Measurements from ENCODE around the gene WDR33.

Gene WDR33

DNA sequence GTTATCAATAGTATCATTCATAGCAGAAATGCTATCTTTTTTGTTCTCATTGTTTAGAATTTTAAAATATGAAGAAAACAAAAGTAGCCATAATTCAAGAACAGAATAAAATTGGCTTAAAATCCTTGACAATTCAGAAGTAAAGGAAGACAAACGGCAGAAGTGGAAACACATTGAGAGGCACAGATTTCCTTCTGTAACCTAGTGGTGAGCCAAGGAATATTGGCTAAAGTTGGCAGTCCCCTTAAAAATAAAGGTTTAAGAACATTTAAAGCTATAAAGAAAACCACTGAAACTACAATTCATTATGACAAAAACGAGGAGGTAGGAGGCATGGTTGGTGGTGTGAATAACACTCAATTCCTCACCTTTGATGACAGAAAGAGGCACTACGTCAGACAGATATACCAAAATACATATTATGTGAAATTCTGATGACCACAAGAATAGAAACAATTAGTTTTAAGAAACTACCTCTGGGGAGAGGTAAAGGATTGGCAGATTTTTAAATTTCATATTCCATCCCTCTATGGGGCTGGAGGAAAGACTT, 67.4 kb downstream of the WDR33 start:
- DNase-seq (ENCODE audit: insufficient read length, low spot score) (no peak), FAIRE-seq (no peak)
- TF ChIP-seq POLR2A (IDR thresholded peaks at IDR 0.05; ENCODE audit: low read depth, low read length) (no peak), SPI1 (IDR thresholded peaks at IDR 0.05; ENCODE audit: low read depth, low read length) (no peak), POU2F2 (IDR thresholded peaks at IDR 0.05; ENCODE audit: low read depth, low read length) (no peak), PAX5 (IDR thresholded peaks at IDR 0.05; ENCODE audit: insufficient read depth, low read length, severe bottlenecking) (no peak)

DNA sequence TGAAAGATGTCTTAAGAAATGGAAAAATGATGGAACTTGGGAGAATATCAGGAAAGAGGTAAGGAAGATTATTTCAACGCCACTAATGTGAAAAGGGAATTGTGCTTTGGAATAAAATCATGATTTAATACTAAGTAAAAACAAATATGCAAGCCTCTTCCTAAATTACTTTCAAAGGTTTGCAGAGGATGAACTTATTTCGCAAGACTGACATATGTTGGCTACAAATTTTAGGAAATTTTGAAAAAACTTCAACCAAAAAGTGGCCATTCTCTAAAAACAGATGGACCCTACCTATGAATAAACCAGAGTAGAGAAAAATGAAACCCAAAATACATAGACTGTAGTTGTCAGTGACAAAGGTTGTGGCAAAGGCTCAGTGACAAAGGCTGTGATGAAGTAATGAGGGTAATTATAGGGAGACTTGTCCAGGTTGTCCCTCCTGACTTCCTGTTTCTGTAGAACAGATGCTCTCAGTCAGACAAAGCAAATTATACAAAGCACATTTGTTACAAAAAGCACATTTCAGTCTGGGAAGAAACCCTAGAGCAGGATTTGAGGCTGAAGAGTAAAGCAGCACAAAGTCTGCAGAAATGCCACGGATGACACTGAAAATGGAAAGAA, 70.2 kb downstream of the WDR33 start:
- FAIRE-seq = peak; percentile 20
- DNase-seq (ENCODE audit: insufficient read length, low spot score) = no peak
- no peak for TF ChIP-seq POU2F2 (IDR thresholded peaks at IDR 0.05; ENCODE audit: low read depth, low read length)
- peak; percentile 84 for TF ChIP-seq SPI1 (IDR thresholded peaks at IDR 0.05; ENCODE audit: low read depth, low read length)

DNA sequence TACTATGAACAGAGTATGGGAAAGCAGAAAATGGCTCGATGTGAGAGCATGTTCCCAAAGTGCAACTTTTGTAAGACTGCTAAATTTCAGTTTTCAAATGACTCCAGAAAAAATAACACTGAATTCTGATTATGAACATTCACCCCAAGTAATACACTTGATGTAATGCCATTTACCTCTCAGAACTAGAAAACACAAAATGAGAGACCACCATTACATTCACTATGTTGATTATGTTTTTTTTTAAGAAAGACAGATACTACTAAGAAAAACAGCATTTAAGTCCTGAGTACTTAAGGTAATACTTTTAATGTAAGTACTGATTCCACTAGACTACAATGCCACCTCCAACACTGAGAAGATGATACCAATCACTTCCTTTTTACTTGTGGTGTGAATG, 71.2 kb downstream of the WDR33 start:
- TF ChIP-seq PAX5 (IDR thresholded peaks at IDR 0.05; ENCODE audit: insufficient read depth, low read length, severe bottlenecking) (no peak), POU2F2 (IDR thresholded peaks at IDR 0.05; ENCODE audit: low read depth, low read length) (no peak), TAF1 (IDR thresholded peaks at IDR 0.05; ENCODE audit: low read depth, low read length) (no peak), POLR2AphosphoS5 (IDR thresholded peaks at IDR 0.05; ENCODE audit: low read depth, low read length) (no peak), POLR2A (IDR thresholded peaks at IDR 0.05; ENCODE audit: low read depth, low read length) (no peak), SPI1 (IDR thresholded peaks at IDR 0.05; ENCODE audit: low read depth, low read length) (no peak)
- DNase-seq (ENCODE audit: insufficient read length, low spot score) = no peak
- FAIRE-seq = no peak

DNA sequence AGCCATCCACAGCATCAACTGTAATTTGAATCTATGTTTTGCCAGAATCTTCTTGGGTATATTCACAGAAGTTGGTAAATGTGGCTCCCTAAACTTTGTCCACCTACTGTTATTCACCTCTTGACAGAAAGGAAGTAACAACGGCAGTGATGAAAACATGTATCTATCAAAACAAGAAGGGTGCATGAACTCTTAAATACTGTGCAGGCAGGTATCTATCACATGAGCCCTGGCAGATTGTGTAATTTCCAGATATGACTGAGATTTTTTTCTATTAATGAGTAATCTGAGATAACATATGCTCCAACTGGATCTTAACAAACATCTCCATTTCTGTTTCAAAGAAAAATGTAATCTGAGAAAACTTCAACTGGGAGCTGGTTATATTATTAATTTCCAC, 73.1 kb downstream of the WDR33 start:
- FAIRE-seq = no peak
- no peak for TF ChIP-seq POU2F2 (IDR thresholded peaks at IDR 0.05; ENCODE audit: low read depth, low read length)
- no peak for TF ChIP-seq POLR2AphosphoS5 (IDR thresholded peaks at IDR 0.05; ENCODE audit: low read depth, low read length)
- 0 out of 2 replicates have a peak, but pooled peaks have one; percentile 16 for TF ChIP-seq SPI1 (IDR thresholded peaks at IDR 0.05; ENCODE audit: low read depth, low read length)

DNA sequence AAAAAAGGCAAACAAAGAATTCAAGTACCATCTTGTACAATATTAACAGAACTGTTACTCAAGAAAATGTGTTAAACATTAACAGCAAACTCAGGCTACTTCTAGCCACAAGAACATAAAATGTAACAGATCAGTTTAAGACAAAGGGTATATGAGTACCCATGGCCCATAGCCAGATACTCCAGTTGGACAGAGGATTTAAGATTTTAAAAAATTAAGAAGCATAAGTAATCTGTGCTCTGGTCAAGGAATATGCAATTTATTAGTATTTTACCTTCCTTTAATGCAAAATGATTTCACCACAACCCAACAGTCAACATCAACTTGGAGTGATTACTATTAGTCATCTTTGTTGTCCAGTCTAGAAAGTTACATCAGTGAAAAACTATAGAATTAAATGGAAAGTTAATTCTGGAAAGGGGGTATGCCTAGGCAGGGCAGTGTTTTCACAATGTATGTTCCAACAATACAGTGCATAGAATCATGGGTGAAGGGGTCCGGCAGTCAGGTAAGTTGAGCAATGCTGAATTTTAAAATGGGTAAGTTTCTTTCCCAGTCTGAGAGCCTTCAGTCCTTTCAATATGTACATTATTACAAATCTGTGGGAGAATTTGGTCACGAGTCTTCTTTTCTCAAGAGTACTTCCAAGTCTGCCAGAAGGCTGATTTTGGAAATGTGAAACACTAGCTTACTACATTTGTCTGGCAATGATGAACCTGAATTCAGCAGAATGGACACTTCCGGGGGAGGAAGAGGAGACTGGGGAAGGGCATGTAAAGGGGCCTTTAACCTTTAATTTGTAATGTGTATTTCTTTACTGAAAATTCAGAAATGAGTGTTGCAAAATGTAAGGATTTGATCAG, 75.2 kb downstream of the WDR33 start:
- FAIRE-seq (no peak), DNase-seq (ENCODE audit: insufficient read length, low spot score) (no peak)
- TF ChIP-seq TAF1 (IDR thresholded peaks at IDR 0.05; ENCODE audit: low read depth, low read length) (no peak), POU2F2 (IDR thresholded peaks at IDR 0.05; ENCODE audit: low read depth, low read length) (no peak), SPI1 (IDR thresholded peaks at IDR 0.05; ENCODE audit: low read depth, low read length) (no peak), POLR2AphosphoS5 (IDR thresholded peaks at IDR 0.05; ENCODE audit: low read depth, low read length) (no peak), POLR2A (IDR thresholded peaks at IDR 0.05; ENCODE audit: low read depth, low read length) (no peak), PAX5 (IDR thresholded peaks at IDR 0.05; ENCODE audit: insufficient read depth, low read length, severe bottlenecking) (no peak)

More for the DNA sequence above, 73.1 kb downstream of the WDR33 start:
- DNase-seq (ENCODE audit: insufficient read length, low spot score) = no peak

DNA sequence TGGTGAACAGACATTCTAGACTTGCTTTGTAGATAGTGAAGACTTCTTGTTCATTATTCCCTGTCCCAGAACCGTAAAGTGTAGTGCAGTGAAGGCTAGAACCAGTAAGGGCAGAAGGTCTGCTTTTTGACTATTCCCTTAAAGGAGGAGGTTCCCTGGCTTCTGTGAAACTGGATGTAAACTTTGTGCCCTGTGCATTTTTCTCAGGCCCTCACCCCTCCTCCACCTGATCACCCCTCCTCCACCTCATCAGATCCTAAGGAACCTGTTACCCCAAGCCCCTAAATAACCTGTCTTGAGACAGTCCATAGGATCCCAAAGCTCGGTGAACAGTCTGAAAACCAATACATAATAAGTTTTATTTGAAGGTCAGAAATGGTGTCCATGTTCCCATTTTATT, 75.9 kb downstream of the WDR33 start:
- DNase-seq (ENCODE audit: insufficient read length, low spot score) (no peak), FAIRE-seq (no peak)
- TF ChIP-seq POU2F2 (IDR thresholded peaks at IDR 0.05; ENCODE audit: low read depth, low read length) (no peak), POLR2AphosphoS5 (IDR thresholded peaks at IDR 0.05; ENCODE audit: low read depth, low read length) (no peak), TAF1 (IDR thresholded peaks at IDR 0.05; ENCODE audit: low read depth, low read length) (no peak), POLR2A (IDR thresholded peaks at IDR 0.05; ENCODE audit: low read depth, low read length) (no peak), SPI1 (IDR thresholded peaks at IDR 0.05; ENCODE audit: low read depth, low read length) (no peak), PAX5 (IDR thresholded peaks at IDR 0.05; ENCODE audit: insufficient read depth, low read length, severe bottlenecking) (no peak)

DNA sequence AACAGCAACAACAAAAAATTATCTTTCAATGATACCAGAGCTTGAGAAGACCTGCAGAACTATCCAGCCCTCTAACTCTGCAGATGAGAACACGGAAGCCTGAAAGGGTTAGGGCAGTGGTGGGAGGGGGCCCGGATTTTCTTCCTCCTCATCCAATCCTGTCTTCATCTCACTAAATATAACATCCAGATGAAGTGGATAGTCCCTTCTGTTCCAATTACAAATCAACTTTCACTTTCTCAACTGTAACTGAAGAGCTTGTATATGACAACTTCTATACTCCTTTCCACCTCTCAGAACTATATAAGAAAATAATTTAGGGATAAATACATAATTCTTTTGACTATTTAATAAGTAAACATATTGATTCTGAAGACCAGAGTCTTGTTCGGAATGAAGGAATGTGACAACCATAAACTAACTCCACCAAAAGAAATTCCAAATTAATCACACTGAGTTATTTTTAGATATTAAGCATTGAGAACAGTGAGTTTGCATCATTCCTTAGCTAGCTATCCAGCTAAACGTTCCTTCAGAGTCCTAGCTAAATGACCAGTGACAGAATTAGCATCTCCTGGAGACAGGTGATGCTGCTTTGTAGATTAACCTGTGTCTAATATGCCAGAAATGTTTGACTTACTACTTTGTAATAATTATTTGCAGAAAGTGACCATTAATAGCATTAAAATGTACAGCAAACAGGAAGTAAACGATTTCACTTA, 77.0 kb downstream of the WDR33 start:
- FAIRE-seq (no peak), DNase-seq (ENCODE audit: insufficient read length, low spot score) (no peak)
- TF ChIP-seq POU2F2 (IDR thresholded peaks at IDR 0.05; ENCODE audit: low read depth, low read length) (no peak), POLR2A (IDR thresholded peaks at IDR 0.05; ENCODE audit: low read depth, low read length) (no peak), PAX5 (IDR thresholded peaks at IDR 0.05; ENCODE audit: insufficient read depth, low read length, severe bottlenecking) (no peak), POLR2AphosphoS5 (IDR thresholded peaks at IDR 0.05; ENCODE audit: low read depth, low read length) (no peak), TAF1 (IDR thresholded peaks at IDR 0.05; ENCODE audit: low read depth, low read length) (no peak), SPI1 (IDR thresholded peaks at IDR 0.05; ENCODE audit: low read depth, low read length) (no peak)

DNA sequence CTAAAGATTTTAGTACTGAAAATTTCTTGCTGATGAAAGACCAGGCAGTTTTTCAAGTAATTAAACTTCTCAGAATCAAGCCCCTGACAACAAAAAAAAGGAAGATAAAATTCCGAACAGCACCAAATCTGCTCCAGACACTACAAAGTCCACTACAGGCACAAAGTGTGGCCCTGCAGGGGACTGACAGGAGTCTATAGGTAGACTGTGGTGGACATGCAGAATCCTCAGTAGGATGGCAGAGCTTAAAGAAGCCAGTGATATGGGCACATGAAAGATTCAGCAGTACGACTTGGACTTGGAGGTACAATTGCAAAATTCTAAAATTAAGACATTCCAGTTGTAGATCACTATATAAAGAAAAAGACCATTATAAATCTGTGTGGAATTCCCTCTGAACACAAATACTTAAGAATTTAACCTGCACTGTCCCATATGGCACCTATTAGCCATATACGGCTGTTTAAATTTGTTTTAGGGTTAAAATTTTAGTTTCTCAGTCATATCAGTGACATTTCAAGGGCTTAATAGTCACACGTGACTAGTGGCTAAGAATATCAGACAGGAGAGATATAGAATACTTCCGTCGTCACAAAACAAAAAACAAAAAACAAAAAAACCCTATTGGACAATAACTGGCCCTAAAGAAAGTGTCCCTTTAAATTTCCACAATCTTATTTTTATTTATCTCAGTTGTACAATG, 77.7 kb downstream of the WDR33 start:
- no peak for DNase-seq (ENCODE audit: insufficient read length, low spot score)
- no peak for FAIRE-seq
- TF ChIP-seq PAX5 (IDR thresholded peaks at IDR 0.05; ENCODE audit: insufficient read depth, low read length, severe bottlenecking) (no peak), POLR2AphosphoS5 (IDR thresholded peaks at IDR 0.05; ENCODE audit: low read depth, low read length) (no peak), POLR2A (IDR thresholded peaks at IDR 0.05; ENCODE audit: low read depth, low read length) (no peak), SPI1 (IDR thresholded peaks at IDR 0.05; ENCODE audit: low read depth, low read length) (no peak), POU2F2 (IDR thresholded peaks at IDR 0.05; ENCODE audit: low read depth, low read length) (no peak), TAF1 (IDR thresholded peaks at IDR 0.05; ENCODE audit: low read depth, low read length) (no peak)
